ENCODE data around the gene PIK3R2. TPM values are rescaled to one million over a fixed set of nuclear protein-coding genes. Genes with fewer than 3 reads are reported as not detected.

The PIK3R2 gene
- total RNA-seq, 1 donor, result 3.7 TPM

DNA sequence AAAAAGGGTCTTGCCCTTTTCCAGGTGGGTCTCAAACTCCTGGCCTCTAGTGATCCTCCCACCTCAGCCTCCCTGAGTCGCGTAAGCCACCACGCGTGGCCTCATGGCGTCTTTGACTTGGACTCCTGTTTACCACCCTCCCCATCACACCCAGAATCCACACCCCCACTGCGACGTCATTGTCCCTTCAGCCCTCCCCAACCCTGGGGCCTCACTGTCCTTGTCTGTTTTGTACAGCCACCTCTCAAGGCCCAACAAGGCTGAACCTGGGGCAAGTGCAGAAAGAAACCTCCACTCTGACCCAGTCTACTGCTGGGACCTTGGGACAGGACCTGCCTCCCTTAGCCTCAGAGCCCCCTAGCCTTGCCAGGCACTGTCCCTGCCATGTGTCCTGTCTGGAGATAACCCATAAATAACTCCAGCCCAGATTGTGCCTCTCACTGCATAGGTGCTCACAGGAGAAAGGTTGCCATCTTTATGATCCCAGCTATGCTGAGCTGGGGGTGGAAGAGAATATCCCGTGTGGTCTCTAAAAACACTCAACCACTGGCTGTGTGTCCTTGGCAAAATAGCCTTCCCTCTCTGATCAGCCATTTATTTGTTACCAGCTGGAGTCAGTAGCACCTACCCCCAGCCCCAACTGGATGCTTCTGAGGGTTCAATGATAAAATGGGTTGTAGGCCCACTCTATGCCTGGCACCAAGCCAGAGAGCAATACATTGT is 18.8 kb downstream of the PIK3R2 start:
- Histone ChIP-seq H3K4me3 (ENCODE audit: low read length) (no peak overlapping the region), H3K4me1 (ENCODE audit: insufficient read depth, low read length) (peaks cover 83% of the 10 kb centered on the region), H3K9me3 (ENCODE audit: low read depth, low read length) (no peaks in the 10 kb centered on the region), H3K27me3 (ENCODE audit: insufficient read depth, low read length) (no peaks in the 10 kb centered on the region)

GRCh38 chr19:18172331-18173053 is 19.5 kb downstream of the PIK3R2 start:
- peaks cover 90% of the 10 kb centered on the region for H3K4me1 ChIP-seq (ENCODE audit: insufficient read depth, low read length)
- no peaks in the 10 kb centered on the region for H3K27me3 ChIP-seq (ENCODE audit: insufficient read depth, low read length)
- no peaks in the 10 kb centered on the region for H3K9me3 ChIP-seq (ENCODE audit: low read depth, low read length)
- H3K4me3 ChIP-seq (ENCODE audit: low read length), result no peak overlapping the region

DNA sequence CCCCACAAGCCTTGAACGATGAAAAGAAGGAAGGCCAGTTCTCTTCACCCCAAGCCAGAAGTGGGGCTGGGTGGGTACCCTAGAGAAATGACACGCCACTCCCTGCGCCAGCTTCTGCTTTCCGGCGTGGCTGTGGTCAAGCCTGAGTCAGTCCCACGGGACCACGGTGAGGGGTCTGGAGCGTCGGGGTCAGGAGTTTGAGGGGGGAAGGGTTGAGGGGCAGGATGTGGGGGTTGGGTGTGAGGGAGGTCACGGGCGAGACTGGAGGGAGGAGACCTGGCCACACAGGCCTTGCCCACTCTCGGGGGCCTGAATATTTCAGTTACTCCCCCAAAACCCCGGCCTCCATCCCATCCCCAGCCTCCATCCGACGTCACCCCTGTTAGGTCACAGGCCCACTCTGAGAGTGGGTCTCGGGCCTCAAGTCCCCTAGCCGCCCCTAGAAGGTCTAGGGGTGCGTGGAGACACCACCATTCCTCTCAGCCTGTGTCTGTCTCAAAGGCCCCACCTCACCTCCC is 20.1 kb downstream of the PIK3R2 start:
- H3K4me3 ChIP-seq (ENCODE audit: low read length), result peak overlapping the region; percentile 90
- peaks cover 93% of the 10 kb centered on the region for H3K4me1 ChIP-seq (ENCODE audit: insufficient read depth, low read length)
- no peaks in the 10 kb centered on the region for H3K9me3 ChIP-seq (ENCODE audit: low read depth, low read length)
- H3K27me3 ChIP-seq (ENCODE audit: insufficient read depth, low read length), result no peaks in the 10 kb centered on the region

DNA sequence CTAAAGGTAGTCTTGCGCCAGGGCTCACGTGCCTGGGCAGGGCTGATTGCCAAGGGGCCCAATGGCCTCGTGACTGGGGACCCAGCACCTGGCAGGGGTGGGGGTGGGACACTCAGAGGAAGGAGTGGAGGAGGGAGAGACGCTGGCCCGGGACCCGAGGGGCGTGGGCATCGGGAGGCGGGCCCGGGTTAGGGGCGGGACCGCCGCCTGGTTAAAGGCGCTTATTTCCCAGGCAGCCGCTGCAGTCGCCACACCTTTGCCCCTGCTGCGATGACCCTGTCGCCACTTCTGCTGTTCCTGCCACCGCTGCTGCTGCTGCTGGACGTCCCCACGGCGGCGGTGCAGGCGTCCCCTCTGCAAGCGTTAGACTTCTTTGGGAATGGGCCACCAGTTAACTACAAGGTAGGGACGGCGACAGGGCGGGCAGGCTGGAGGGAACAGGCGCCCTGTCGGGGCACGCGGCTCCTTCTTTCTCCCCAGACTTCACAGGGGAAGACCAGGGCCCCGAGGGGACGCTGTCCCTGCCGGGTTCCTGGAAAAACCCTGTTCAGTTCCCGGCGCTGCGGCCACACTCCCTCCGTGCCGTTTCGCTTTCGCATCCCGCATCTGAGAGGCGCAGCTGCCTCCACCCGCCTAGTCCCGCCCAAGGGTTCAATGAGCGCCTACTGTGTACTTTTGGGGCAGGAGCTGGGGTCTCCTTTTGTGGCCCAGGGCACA is 20.8 kb downstream of the PIK3R2 start, which contains the start of gene IFI30:
TSS of gene IFI30 (plus strand) at position 242 of the 717 bp plus-strand sequence. CDS start at position 271, 29 bp downstream.
- peak within 1 kb of the TSS; percentile 90 for H3K4me3 ChIP-seq (ENCODE audit: low read length)
- H3K27me3 ChIP-seq (ENCODE audit: insufficient read depth, low read length), result no peaks in the 10 kb centered on the region
- H3K9me3 ChIP-seq (ENCODE audit: low read depth, low read length), result no peaks in the 10 kb centered on the region
- peaks cover 93% of the 10 kb centered on the region for H3K4me1 ChIP-seq (ENCODE audit: insufficient read depth, low read length)

GRCh38 chr19:18174983-18175382 is 22.0 kb downstream of the PIK3R2 start:
- Histone ChIP-seq H3K27me3 (ENCODE audit: insufficient read depth, low read length) (no peaks in the 10 kb centered on the region), H3K9me3 (ENCODE audit: low read depth, low read length) (no peaks in the 10 kb centered on the region)

DNA sequence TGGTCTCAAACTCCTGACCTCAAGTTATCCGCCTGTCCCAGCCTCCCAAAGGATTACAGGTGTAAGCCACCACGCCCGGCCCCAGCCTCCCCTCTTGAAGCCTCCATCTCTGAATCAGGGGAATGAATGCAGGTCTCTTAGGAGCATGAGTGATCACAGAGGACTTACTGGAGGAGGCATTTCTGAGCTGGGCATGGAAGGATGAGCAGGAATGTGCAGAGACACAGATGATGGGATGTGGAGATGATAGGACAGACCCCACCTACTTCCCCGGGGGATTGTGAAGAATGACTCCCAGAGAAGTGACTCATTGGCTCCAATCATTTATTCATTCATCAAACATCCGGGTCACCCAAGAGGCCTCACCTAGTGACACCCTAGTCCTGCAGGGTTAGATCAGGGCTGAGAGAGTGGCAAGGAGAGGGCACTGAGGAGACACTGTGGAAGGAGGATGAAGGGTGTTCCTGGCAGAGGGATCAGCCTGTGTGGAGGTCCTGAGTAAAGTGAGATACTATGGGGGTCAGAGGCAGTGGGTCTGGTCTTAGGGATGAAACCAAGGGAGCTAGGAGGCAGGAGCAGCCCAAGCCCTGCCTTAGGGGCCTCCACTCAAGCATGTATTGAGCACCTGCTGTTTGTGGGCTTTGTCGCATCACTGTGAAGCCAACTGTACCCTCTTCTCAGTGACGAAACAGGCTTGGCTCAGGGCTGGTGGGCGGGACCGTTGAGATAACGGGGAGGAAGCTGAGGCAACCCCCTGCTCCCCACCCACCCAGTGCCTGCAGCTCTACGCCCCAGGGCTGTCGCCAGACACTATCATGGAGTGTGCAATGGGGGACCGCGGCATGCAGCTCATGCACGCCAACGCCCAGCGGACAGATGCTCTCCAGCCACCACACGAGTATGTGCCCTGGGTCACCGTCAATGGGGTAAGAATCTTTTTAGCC is 23.7 kb downstream of the PIK3R2 start:
- Histone ChIP-seq H3K4me1 (ENCODE audit: insufficient read depth, low read length) (peaks cover 91% of the 10 kb centered on the region), H3K4me3 (ENCODE audit: low read length) (no peak overlapping the region), H3K9me3 (ENCODE audit: low read depth, low read length) (no peaks in the 10 kb centered on the region), H3K27me3 (ENCODE audit: insufficient read depth, low read length) (no peaks in the 10 kb centered on the region)

More at GRCh38 chr19:18174983-18175382, 22.0 kb downstream of the PIK3R2 start:
- H3K4me1 ChIP-seq (ENCODE audit: insufficient read depth, low read length), result peaks cover 91% of the 10 kb centered on the region
- peak overlapping the region; percentile 90 for H3K4me3 ChIP-seq (ENCODE audit: low read length)

DNA sequence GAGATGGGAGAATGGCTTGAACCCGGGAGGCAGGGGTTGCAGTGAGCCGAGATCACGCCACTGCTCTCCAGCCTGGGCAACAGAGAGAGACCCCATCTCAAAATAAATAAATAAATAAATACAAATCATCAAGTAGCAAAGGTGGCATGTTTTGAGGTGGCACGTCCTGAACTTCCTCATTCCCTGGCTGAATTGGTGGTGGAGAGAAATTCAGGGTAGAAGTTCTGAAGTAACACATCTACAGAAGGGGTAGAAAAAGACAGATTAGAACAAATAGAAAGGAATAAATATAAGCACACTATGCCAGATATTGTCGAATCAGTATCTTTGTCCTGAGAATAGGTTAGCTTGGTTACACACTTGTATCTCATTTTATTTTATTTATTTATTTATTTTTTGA is 27.0 kb downstream of the PIK3R2 start:
- Histone ChIP-seq H3K9me3 (ENCODE audit: low read depth, low read length) (no peaks in the 10 kb centered on the region), H3K27me3 (ENCODE audit: insufficient read depth, low read length) (no peaks in the 10 kb centered on the region), H3K4me1 (ENCODE audit: insufficient read depth, low read length) (peaks cover 66% of the 10 kb centered on the region), H3K4me3 (ENCODE audit: low read length) (no peak overlapping the region)

- H3K4me1 ChIP-seq (ENCODE audit: insufficient read depth, low read length), result peaks cover 31% of the 10 kb centered on the region
- no peaks in the 10 kb centered on the region for H3K27me3 ChIP-seq (ENCODE audit: insufficient read depth, low read length)
- H3K4me3 ChIP-seq (ENCODE audit: low read length), result no peak overlapping the region
- H3K9me3 ChIP-seq (ENCODE audit: low read depth, low read length), result no peaks in the 10 kb centered on the region
Observed at GRCh38 chr19:18183529-18183928, 30.6 kb downstream of the PIK3R2 start.

DNA sequence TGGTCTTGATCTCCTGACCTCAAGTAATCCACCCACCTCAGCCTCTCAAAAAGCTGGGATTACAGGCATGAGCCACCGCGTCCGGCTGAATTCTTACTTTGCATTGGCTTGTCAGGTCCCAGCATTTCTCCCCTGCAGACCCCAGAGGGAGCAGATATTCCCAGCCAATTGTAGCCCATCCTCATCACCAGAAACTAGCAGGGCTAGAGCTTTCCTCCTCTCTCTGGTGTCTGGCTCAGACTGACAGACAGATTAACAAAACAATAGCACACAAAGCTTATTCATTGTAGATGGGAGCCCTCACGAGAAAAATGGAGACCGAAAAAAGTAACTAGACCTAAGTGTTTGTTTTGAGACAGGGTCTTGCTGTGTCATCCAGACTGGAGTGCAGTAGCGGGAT is 32.6 kb downstream of the PIK3R2 start:
- no peak overlapping the region for H3K4me3 ChIP-seq (ENCODE audit: low read length)
- no peaks in the 10 kb centered on the region for H3K27me3 ChIP-seq (ENCODE audit: insufficient read depth, low read length)
- no peaks in the 10 kb centered on the region for H3K9me3 ChIP-seq (ENCODE audit: low read depth, low read length)
- peaks cover 13% of the 10 kb centered on the region for H3K4me1 ChIP-seq (ENCODE audit: insufficient read depth, low read length)

GRCh38 chr19:18190278-18190677 is 37.3 kb downstream of the PIK3R2 start:
- Histone ChIP-seq H3K9me3 (ENCODE audit: low read depth, low read length) (no peaks in the 10 kb centered on the region), H3K27me3 (ENCODE audit: insufficient read depth, low read length) (no peaks in the 10 kb centered on the region), H3K4me1 (ENCODE audit: insufficient read depth, low read length) (peaks cover 30% of the 10 kb centered on the region), H3K4me3 (ENCODE audit: low read length) (no peak overlapping the region)

DNA sequence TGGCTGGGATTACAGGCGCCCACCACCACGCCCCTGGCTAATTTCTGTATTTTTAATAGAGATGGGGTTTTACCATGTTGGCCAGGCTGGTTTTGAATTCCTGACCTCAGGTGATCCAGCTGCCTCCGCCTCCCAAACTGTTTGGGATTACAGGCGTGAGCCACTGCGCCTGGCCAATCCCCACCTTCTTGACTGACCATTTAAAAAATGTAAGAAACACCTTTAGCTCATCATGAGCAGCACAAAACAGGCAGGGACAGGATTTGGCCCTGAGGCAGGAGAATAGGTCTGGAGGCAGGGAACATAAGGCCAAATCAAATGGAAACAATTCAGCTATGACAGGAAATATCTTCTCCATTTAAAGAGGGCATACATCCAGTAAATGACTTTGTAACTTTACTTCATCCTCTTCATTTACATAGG is 38.7 kb downstream of the PIK3R2 start:
- H3K9me3 ChIP-seq (ENCODE audit: low read depth, low read length), result no peaks in the 10 kb centered on the region
- no peaks in the 10 kb centered on the region for H3K27me3 ChIP-seq (ENCODE audit: insufficient read depth, low read length)
- no peak overlapping the region for H3K4me3 ChIP-seq (ENCODE audit: low read length)
- H3K4me1 ChIP-seq (ENCODE audit: insufficient read depth, low read length), result peaks cover 30% of the 10 kb centered on the region

DNA sequence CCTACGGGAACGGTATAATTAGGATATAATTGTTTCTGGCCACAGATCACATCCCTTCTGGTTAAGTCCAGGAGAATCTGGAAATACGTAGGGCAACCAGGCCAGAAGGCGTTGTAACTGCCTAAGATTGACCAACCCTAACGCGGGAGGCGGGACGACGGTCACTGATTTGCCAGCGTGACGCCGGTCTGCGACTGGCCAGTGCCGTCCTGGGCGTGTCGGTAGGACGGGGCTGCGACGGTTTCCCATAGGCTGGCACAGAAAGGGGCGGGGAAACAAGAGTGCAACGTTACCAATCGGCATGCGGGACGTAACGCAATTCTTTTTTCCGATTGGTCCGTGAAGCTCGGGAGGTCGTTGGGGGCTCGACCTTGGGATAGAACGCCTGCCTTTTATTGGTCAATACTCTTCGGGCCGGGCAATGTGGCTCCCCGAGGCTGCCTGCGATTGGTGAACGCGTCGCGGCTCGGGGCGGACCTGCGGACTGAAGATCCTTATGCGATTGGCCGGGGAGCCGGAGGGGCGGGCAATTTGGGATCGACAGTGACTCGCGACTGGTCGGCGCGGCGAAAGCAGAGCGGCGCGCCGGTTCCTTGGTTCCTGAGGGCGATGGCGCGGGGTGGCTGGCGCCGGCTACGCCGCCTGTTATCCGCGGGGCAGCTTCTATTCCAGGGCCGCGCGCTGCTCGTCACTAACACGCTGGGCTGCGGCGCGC is 39.9 kb downstream of the PIK3R2 start, which contains the start of gene MPV17L2:
TSS of gene MPV17L2 (plus strand) at position 546 of the 715 bp plus-strand sequence. CDS start at position 610, 64 bp downstream.
- H3K27me3 ChIP-seq (ENCODE audit: insufficient read depth, low read length), result no peaks in the 10 kb centered on the region
- peaks cover 30% of the 10 kb centered on the region for H3K4me1 ChIP-seq (ENCODE audit: insufficient read depth, low read length)
- no peaks in the 10 kb centered on the region for H3K9me3 ChIP-seq (ENCODE audit: low read depth, low read length)
- peak within 1 kb of the TSS; percentile 63 for H3K4me3 ChIP-seq (ENCODE audit: low read length)

GRCh38 chr19:18193388-18194180 is 40.6 kb downstream of the PIK3R2 start:
- Histone ChIP-seq H3K4me3 (ENCODE audit: low read length) (peak overlapping the region; percentile 63), H3K9me3 (ENCODE audit: low read depth, low read length) (no peaks in the 10 kb centered on the region), H3K4me1 (ENCODE audit: insufficient read depth, low read length) (peaks cover 30% of the 10 kb centered on the region), H3K27me3 (ENCODE audit: insufficient read depth, low read length) (no peaks in the 10 kb centered on the region)
